ENCODE data around the gene EP400.

The EP400 gene

DNA sequence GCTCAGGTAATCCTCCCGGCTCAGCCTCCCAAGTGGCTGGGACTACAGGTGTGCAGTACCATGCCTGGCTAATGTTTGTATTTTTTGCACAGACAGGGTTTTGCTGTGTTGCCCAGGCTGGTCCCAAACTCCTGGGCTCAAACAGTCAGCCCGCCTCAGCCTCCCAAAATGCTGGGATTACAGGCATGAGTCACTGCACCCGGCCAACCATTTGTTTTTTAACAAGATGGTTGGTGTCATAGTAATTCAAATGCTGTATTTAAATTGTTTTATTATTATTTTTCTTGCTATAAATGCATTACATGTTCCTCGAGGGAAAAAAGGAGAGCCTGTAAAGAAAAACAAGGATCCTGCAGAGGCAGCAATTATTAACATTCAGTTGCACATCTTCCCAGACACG lies 83.9 kb downstream of the EP400 start:
- no peak for TF ChIP-seq GATA2 (IDR thresholded peaks at IDR 0.05; ENCODE audit: low read depth, low read length)
- no peak for TF ChIP-seq GATA3 (IDR thresholded peaks at IDR 0.05; ENCODE audit: low read depth, low read length)

DNA sequence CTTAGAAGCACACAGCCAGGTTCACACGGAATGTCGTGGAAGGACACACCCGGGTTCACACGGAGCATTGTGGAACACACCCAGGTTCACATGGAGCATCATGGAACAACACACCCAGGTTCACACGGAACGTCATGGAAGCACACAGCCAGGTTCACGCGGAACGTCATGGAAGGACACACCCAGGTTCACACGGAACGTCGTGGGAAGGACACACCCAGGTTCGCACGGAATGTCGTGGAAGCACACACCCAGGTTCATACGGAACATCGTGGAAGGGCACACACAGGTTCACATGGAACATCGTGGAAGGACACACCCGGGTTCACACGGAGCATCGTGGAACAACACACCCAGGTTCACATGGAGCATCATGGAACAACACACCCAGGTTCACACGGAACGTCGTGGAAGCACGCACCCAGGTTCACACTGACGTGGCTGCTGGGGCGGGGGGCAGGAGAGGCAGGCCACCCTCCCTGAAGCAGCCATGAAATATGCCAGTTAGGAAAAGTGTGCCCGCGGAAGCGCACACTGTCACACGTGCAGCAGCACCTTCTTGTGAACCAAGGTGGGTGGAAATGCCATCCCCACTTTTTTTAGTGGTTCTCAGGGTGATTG lies 86.4 kb downstream of the EP400 start:
- TF ChIP-seq GATA3 (IDR thresholded peaks at IDR 0.05; ENCODE audit: low read depth, low read length) (no peak), GATA2 (IDR thresholded peaks at IDR 0.05; ENCODE audit: low read depth, low read length) (no peak)

DNA sequence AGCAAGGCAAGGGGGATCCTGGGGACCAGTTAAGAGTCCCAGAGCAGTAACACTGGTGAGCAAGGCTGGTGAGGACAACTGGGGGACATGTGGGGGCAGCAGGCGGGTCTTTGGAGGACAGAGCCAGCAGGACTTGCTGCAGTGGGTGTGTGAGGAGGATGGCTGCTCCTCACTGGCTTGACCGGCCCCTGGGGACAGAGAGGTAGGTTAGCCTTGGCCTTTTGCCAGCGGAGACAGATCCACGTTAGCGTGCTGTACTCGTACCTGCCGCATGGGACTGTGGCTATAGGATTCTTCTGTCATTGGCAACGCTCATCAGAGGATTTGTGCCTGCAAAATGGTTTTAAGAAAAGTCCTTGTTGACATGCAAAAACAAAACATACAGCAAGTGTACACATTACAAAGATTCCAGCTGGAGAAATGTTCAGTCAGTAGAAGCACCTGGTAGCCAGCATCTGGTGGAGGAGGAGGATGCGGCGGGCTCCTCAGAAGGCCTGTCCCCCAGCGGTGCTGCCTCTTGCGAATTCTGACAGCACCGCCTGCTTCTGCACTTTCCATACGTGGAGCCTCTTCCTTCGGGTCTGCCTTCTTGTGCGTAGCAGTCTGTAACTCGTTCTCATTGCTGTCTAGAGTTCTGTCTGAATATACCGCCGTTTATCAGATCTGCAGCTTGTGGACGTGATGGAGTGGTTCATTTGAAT lies 91.3 kb downstream of the EP400 start:
- no peak for TF ChIP-seq GATA3 (IDR thresholded peaks at IDR 0.05; ENCODE audit: low read depth, low read length)
- TF ChIP-seq GATA2 (IDR thresholded peaks at IDR 0.05; ENCODE audit: low read depth, low read length) = no peak

DNA sequence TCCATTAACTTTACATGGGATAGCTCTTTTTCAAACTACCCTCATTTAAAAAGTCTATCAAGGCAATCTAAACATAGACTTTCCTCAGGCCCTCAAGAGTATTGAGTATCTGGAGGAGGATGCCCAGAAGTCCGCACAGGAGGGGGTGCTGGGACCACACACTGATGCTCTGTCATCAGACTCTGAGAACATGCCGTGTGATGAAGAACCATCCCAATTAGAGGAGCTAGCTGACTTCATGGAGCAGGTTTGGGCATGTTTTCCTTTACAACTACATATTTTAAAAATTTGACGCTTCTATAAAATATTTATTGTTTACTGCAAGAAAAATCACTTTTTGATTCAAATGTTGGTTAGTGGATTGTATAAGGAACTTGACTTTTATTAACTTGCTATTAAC lies 93.5 kb downstream of the EP400 start:
- TF ChIP-seq GATA2 (IDR thresholded peaks at IDR 0.05; ENCODE audit: low read depth, low read length) (no peak), GATA3 (IDR thresholded peaks at IDR 0.05; ENCODE audit: low read depth, low read length) (no peak)

DNA sequence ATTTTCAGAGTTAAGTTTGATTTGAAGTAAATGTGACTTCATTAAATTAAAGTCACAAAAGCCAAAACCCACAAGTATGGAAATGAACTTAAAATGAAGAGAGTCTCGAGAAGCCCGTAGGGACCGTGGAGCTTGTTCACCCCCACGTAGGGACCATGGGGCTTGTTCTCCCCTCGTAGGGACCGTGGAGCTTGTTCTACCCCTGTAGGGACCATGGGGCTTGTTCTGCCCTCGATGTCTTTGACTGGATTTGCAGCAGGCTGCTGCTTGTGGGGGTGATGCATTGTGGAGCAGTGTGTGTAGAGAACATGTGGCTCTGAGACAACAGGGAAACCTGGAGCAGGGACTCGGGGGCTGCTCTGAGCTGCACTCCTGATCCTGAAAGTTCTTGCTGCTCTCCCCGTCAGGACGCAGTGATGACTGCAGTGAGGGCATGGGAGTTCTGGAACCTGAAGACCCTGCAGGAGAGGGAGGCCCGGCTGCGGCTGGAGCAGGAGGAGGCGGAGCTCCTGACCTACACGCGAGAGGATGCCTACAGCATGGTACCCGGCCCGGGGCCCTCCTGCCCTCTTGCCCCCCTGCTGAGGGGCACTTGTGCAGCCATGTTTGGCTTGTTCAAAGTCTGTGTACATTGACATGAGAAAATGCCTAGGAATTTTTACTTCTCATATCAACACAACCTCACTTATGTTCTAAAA lies 94.2 kb downstream of the EP400 start:
- TF ChIP-seq GATA2 (IDR thresholded peaks at IDR 0.05; ENCODE audit: low read depth, low read length) (no peak), GATA3 (IDR thresholded peaks at IDR 0.05; ENCODE audit: low read depth, low read length) (no peak)

DNA sequence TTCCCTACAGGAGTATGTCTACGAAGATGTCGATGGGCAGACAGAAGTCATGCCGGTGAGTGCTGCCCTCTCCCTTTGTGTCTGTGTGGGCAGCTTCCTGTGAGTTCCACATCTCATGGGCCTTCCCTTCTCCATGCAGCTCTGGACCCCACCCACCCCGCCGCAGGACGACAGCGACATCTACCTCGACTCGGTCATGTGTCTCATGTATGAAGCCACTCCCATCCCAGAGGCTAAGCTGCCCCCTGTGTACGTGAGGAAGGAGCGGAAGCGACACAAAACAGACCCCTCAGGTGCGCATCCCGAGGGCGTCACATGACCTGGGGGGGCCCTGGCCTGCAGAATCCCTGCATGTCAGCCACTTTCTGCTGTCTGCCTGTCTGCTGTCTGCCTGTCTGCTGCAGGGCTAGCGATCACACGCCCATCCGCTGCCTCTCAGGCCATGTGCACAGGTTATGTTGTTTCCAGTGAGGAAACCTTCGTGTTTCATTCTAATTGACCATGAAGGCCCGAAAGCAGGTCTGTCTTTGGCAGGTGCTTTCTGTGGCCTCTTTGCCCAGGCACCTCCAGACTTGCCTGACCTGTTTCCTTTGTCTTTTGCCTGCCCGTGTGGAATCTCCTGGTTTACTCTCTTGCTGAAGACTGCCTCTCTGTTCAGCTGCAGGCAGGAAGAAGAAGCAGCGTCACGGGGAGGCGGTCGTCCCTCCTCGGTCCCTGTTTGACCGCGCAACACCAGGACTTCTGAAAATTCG lies 95.1 kb downstream of the EP400 start:
- TF ChIP-seq GATA3 (IDR thresholded peaks at IDR 0.05; ENCODE audit: low read depth, low read length) = no peak

DNA sequence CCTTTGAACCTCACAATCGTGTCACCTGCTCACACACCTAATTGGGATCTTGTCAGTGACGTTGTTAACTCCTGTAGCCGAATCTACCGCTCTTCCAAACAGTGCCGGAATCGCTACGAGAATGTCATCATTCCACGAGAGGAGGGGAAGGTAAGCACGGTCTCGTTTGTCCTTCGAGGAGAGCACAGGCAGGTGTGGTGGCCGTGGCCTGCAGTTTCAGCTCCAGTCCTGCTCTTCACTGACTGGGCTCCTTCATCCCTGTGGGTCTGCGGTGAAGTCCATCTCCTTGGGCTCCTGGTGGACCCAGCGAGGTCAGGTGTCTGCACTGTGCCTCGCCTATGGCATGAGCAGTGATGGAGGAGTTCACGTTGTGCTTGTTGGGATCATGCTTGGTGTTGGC lies 96.0 kb downstream of the EP400 start:
- no peak for TF ChIP-seq GATA3 (IDR thresholded peaks at IDR 0.05; ENCODE audit: low read depth, low read length)
- TF ChIP-seq GATA2 (IDR thresholded peaks at IDR 0.05; ENCODE audit: low read depth, low read length) = no peak

DNA sequence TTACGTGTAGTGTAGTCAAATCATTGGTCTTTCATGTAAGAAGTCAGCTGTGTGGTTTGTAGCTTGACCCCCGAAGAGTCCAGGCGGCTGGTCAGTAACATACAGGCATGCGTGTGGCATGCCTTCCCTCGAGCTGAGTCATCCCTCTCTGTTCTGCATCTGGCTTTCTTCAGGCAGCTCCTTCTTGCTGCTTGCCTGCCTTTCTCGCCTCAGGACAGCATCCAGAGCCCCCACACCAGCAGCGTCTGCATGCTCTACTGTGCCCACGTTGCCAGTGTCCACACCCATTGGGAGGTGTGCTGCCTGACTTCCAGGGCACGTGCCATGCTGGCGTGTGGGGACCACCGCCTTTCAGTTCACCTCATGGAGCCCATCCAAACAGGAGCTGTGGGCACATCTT lies 96.8 kb downstream of the EP400 start:
- TF ChIP-seq GATA3 (IDR thresholded peaks at IDR 0.05; ENCODE audit: low read depth, low read length) (no peak), GATA2 (IDR thresholded peaks at IDR 0.05; ENCODE audit: low read depth, low read length) (no peak)

DNA sequence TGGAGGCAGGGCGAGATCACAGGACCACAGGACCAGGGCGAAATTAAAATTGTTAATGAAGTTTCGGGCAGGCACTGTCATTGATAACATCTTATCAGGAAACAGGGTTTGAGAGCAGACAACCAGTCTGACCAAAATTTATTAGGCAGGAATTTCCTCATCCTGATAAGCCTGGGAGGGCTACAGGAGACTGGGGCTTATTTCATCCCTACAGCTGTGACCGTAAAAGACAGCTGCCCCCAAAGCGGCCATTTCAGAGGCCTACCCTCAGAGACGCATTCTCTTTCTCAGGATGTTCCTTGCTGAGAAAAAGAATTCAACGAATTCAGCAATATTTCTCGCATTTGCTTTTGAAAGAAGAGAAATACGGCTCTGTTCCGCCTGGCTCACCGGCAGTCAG lies 97.9 kb downstream of the EP400 start:
- peak; percentile 78 for TF ChIP-seq GATA2 (IDR thresholded peaks at IDR 0.05; ENCODE audit: low read depth, low read length)

DNA sequence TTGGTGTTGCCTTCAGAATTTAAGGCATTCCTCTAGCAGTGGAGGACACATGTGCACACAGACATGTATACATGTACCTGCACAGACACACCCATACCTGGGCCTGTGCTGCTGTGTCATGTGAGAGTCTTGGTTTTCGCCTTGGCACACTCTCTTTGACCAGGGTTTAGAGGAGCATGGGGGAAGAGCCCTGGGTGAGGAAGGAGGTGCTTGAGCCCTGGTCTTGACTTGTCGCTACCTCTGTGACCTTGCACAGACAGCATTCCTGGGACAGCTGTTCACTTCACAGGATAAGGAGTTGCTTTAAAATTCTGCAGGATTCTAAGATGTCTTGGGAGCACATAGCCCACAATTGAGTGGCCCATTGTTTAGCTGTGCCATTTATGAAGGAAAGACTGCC lies 99.7 kb downstream of the EP400 start:
- no peak for TF ChIP-seq GATA2 (IDR thresholded peaks at IDR 0.05; ENCODE audit: low read depth, low read length)
- TF ChIP-seq GATA3 (IDR thresholded peaks at IDR 0.05; ENCODE audit: low read depth, low read length) = no peak

DNA sequence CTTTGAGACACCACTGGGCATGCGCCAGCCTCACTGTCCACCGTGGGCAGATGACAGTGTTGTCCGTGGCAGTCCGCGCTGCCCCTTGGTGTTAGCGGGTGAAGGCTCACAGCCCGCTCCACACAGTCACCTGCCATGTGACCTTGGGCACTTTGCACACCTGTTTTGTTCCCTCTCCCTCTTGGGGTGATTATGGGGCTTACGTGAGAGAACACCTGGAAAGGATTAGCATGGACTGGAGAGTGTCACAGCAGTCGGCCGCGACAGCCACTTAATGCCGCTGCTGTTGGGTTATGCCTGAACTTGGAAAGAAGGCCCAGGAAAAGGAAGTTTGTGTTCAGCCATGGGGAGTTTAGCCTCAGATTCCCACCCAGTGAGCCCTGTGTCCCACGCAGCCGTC lies 100.1 kb downstream of the EP400 start:
- no peak for TF ChIP-seq GATA2 (IDR thresholded peaks at IDR 0.05; ENCODE audit: low read depth, low read length)
- no peak for TF ChIP-seq GATA3 (IDR thresholded peaks at IDR 0.05; ENCODE audit: low read depth, low read length)

DNA sequence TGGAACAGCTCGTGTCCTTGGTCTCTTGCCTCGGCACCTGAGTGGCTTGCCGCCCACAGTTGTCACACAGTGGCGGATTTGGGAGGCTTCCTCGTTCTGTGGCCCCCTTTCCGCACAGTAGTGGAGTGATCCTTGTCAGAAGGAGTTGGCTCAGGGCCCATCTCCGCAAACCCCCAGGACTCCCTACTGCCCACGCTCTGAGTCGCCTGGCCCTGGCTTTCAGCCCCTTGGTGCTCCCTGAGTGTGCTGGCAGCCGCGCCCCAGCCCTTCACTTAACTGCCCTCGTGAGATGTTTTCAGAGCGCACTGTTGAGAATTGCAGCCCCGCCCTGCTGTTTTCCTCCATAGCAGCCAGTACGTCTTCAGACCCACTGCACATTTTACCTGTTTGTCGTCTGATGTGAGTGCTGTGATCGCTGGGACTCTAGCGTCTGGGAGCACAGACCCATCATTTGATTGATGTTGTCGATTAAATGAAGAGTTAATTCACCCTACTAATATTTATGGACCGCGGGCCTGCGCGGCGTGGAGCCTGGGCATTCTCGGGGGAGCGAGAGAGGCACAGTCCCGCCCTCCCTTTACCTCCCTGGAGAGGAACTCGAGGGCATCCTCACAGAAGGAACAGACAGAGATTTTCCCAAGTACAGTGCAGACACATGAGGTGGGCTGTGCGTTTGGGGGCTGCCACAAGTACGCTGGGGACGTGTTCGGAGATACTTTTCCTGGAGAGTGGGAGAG lies 102.6 kb downstream of the EP400 start:
- TF ChIP-seq GATA2 (IDR thresholded peaks at IDR 0.05; ENCODE audit: low read depth, low read length) (no peak), GATA3 (IDR thresholded peaks at IDR 0.05; ENCODE audit: low read depth, low read length) (no peak)

DNA sequence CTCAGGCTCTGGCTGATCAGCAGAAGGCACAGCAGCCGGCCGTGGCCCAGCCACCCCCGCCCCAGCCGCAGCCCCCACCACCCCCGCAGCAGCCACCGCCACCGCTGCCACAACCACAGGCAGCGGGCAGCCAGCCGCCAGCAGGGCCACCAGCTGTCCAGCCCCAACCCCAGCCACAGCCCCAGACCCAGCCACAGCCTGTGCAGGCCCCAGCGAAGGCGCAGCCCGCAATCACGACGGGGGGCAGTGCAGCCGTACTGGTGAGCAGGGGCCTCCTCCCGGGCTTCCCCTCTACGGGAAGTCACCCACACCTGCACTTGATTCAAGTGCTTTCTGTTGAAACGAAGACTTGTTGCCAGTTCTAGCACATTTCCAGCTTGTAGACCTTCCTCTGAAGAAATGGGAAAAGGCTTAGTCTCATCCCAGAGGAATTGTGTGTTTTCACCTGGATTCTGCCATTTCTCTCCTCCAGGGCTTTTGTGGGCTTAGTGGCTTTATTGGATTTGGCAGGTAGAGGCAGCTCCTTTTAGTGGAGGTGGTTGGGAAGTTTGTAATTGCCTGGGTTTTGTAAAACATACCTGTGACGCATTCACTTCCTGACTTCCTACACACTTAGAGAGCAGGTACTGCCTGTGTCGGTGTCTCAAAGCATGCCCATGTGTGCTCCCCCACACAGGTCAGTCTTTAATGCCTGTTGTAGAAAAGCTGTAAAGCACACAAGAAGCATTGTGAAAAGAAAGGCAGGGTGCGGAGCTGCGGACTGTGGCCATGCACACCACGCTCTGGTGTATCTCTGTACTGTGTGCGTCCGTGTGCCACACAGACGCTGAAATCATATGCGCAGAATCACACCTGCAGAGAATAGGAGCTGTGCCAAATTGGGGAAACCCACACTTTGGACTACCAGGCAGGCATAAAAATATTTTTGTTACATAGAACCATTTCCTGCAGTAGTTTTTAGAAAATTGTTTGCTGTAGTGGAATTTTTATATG lies 103.9 kb downstream of the EP400 start:
- TF ChIP-seq GATA3 (IDR thresholded peaks at IDR 0.05; ENCODE audit: low read depth, low read length) (no peak), GATA2 (IDR thresholded peaks at IDR 0.05; ENCODE audit: low read depth, low read length) (no peak)

All from SH-SY5Y (cell line).